GM13977 (cell line): ENCODE measurements around the gene DHRS13.

Experiments
- DNase-seq: peaks from one replicate; pipeline ENCODE4 v3.0.0; 2012; ENCODE audit warnings: low spot score
- CTCF ChIP-seq: IDR thresholded peaks from 2 replicates; pipeline ENCODE4 v1.5.1; 2012; ENCODE audit warnings: mild to moderate bottlenecking, control low read depth; ENCODE audit not compliant: insufficient read depth; ENCODE audit errors: extremely low read depth, missing control alignments
- in situ Hi-C: fragments of 300-500 bp; cut with MboI; formaldehyde crosslinking; loops from one replicate; pipeline ENCODE4 v1.12.0; 2022; ENCODE audit warnings: low sequenced_read_pairs, low pct_unique_long_range_greater_than_20kb, mixed read lengths, inconsistent platforms; ENCODE audit not compliant: unreplicated experiment

Gene DHRS13

GRCh38 chr17:28949185-28950016 lies 46.5 kb upstream of the DHRS13 start:
- peak; percentile 2 for TF ChIP-seq CTCF
- peak; percentile 61 for DNase-seq
- in situ Hi-C loops = no loop called here

- no peak for DNase-seq
- TF ChIP-seq CTCF = no peak
- in situ Hi-C loops = no loop called here
Observed at GRCh38 chr17:28948873-28949184, 46.0 kb upstream of the DHRS13 start.

- TF ChIP-seq CTCF = no peak
- in situ Hi-C loops = no loop called here
- DNase-seq = no peak
Observed at GRCh38 chr17:28948342-28948741, 45.5 kb upstream of the DHRS13 start.

- no peak for TF ChIP-seq CTCF
- no peak for DNase-seq
- in situ Hi-C loops = no loop called here
Observed at GRCh38 chr17:28947639-28948038, 44.8 kb upstream of the DHRS13 start.

GRCh38 chr17:28946239-28946638 lies 43.4 kb upstream of the DHRS13 start:
- TF ChIP-seq CTCF = no peak
- in situ Hi-C loops = no loop called here

GRCh38 chr17:28944862-28945741 lies 42.2 kb upstream of the DHRS13 start:
- TF ChIP-seq CTCF = no peak
- DNase-seq = no peak
- in situ Hi-C loops = no loop called here

More at GRCh38 chr17:28946239-28946638, 43.4 kb upstream of the DHRS13 start:
- no peak for DNase-seq
